NCI-H146 (cell line): ENCODE results near the gene TAS2R39.
"Not testable (repeated sequence)": the region's sequence is repeated elsewhere in the genome, so short reads cannot be mapped to it uniquely, and the experiment has no call there.

Experiments
- DNase-seq: peaks from one replicate; lab custom pipeline; 2025; lab: John Stamatoyannopoulos, UW

Gene TAS2R39

GRCh38 chr7:143183024-143183423 lies at the start of gene TAS2R39:
Gene TAS2R39 (plus strand): TSS chr7:143183419. CDS start chr7:143183419, 0 bp downstream.
- no peak for DNase-seq

- no peak for DNase-seq
Observed at GRCh38 chr7:143147070-143147469, 36.1 kb upstream of the TAS2R39 start.

- DNase-seq = no peak
Observed at GRCh38 chr7:143148050-143148449, 35.2 kb upstream of the TAS2R39 start.

- no peak for DNase-seq
Observed at GRCh38 chr7:143148651-143149050, 34.6 kb upstream of the TAS2R39 start.

- not testable (repeated sequence) for DNase-seq
Observed at GRCh38 chr7:143150696-143151095, 32.5 kb upstream of the TAS2R39 start.

- not testable (repeated sequence) for DNase-seq
Observed at GRCh38 chr7:143158617-143159016, 24.6 kb upstream of the TAS2R39 start.

GRCh38 chr7:143171697-143172096 lies 11.5 kb upstream of the TAS2R39 start:
- no peak for DNase-seq

- DNase-seq = no peak
Observed at GRCh38 chr7:143172354-143172753, 10.9 kb upstream of the TAS2R39 start.

- DNase-seq = no peak
Observed at GRCh38 chr7:143176128-143176527, 7.1 kb upstream of the TAS2R39 start.

GRCh38 chr7:143177374-143178119 lies 5.7 kb upstream of the TAS2R39 start:
- no peak for DNase-seq

GRCh38 chr7:143180771-143181170 lies 2.4 kb upstream of the TAS2R39 start:
- DNase-seq = not testable (repeated sequence)

- no peak for DNase-seq
Observed at GRCh38 chr7:143181349-143181748, 1.9 kb upstream of the TAS2R39 start.

GRCh38 chr7:143185551-143185950 lies 2.3 kb downstream of the TAS2R39 start:
- DNase-seq = no peak

GRCh38 chr7:143188994-143189393 lies 5.8 kb downstream of the TAS2R39 start:
- DNase-seq = no peak

GRCh38 chr7:143193880-143194279 lies 10.7 kb downstream of the TAS2R39 start:
- no peak for DNase-seq

GRCh38 chr7:143199040-143199439 lies 15.8 kb downstream of the TAS2R39 start:
- DNase-seq = no peak

GRCh38 chr7:143202161-143202560 lies 18.9 kb downstream of the TAS2R39 start:
- no peak for DNase-seq

- DNase-seq = no peak
Observed at GRCh38 chr7:143203386-143203785, 20.2 kb downstream of the TAS2R39 start.

- DNase-seq = no peak
Observed at GRCh38 chr7:143205560-143206293, 22.5 kb downstream of the TAS2R39 start.

- no peak for DNase-seq
Observed at GRCh38 chr7:143210541-143210940, 27.3 kb downstream of the TAS2R39 start.

- not testable (repeated sequence) for DNase-seq
Observed at GRCh38 chr7:143213478-143213877, 30.3 kb downstream of the TAS2R39 start.

GRCh38 chr7:143214789-143215679 lies 31.8 kb downstream of the TAS2R39 start:
- peak; percentile 66 for DNase-seq
